ENCODE data around the gene TM9SF4.

TM9SF4 gene

GRCh38 chr20:32109392-32110172 lies at the start of gene TM9SF4:
TSS of gene TM9SF4 (plus strand) at chr20:32109714. CDS start at chr20:32109741, 27 bp downstream.
- peak; percentile 58 to 98 (median 88) for DNase-seq

GRCh38 chr20:32062776-32063170 lies 46.7 kb upstream of the TM9SF4 start:
- peak in 26 of 56 donors; percentile 8 to 74 (median 24) for DNase-seq

- peak in 2 of 56 donors; percentile 12 to 13 for DNase-seq
Observed at GRCh38 chr20:32063695-32064094, 45.8 kb upstream of the TM9SF4 start.

GRCh38 chr20:32064667-32065066 lies 44.8 kb upstream of the TM9SF4 start:
- DNase-seq = no peak

GRCh38 chr20:32067234-32067821 lies 42.2 kb upstream of the TM9SF4 start:
- DNase-seq = no peak

- no peak for DNase-seq
Observed at GRCh38 chr20:32068174-32068573, 41.3 kb upstream of the TM9SF4 start.

- no peak for DNase-seq
Observed at GRCh38 chr20:32069711-32070110, 39.8 kb upstream of the TM9SF4 start.

GRCh38 chr20:32070282-32070681 lies 39.2 kb upstream of the TM9SF4 start:
- no peak for DNase-seq

GRCh38 chr20:32070690-32071213 lies 38.8 kb upstream of the TM9SF4 start:
- no peak for DNase-seq

- DNase-seq = no peak
Observed at GRCh38 chr20:32071395-32072167, 37.9 kb upstream of the TM9SF4 start.

- no peak for DNase-seq
Observed at GRCh38 chr20:32072168-32072750, 37.3 kb upstream of the TM9SF4 start.

- DNase-seq = no peak
Observed at GRCh38 chr20:32075534-32075933, 34.0 kb upstream of the TM9SF4 start.

GRCh38 chr20:32077190-32077589 lies 32.3 kb upstream of the TM9SF4 start:
- no peak for DNase-seq

GRCh38 chr20:32078322-32078721 lies 31.2 kb upstream of the TM9SF4 start:
- no peak for DNase-seq

- DNase-seq = peak in 1 of 56 donors; percentile 14
Observed at GRCh38 chr20:32078791-32079190, 30.7 kb upstream of the TM9SF4 start.

- DNase-seq = no peak
Observed at GRCh38 chr20:32079655-32080109, 29.8 kb upstream of the TM9SF4 start.

GRCh38 chr20:32080783-32081182 lies 28.7 kb upstream of the TM9SF4 start:
- DNase-seq = no peak

- no peak for DNase-seq
Observed at GRCh38 chr20:32083469-32083868, 26.0 kb upstream of the TM9SF4 start.

GRCh38 chr20:32087070-32087469 lies 22.4 kb upstream of the TM9SF4 start:
- no peak for DNase-seq

GRCh38 chr20:32088759-32089158 lies 20.8 kb upstream of the TM9SF4 start:
- no peak for DNase-seq

- DNase-seq = no peak
Observed at GRCh38 chr20:32089637-32090362, 19.7 kb upstream of the TM9SF4 start.
